Adrenal gland (tissue), 12 donors: Measurements from ENCODE around the gene KAT8. TPM values are rescaled to one million over a fixed set of nuclear protein-coding genes. Genes with fewer than 3 reads are reported as not detected.
"Not testable (repeated sequence)": the region's sequence is repeated elsewhere in the genome, so short reads cannot be mapped to it uniquely, and the experiment has no call there.

Experiments
- DNase-seq, 7 donors: peaks; one replicate each; pipeline ENCODE4 v3.0.0-alpha.2; 2019 to 2020
- H3K27ac ChIP-seq, 5 donors: fragments of 200-600 bp; sonication (generic) in 4 of 5; 1 replicate in 3 of 5; 2 replicates in 2 of 5; pipeline versions ENCODE4 v1.5.1 to v1.8.0; 2016 to 2020; ENCODE audit warnings: mild to moderate bottlenecking in 1 of 5
- H3K27me3 ChIP-seq: fragments of 200-600 bp; 2 replicates; pipeline ENCODE4 v1.8.0; 2021
- H3K36me3 ChIP-seq, 2 donors: fragments of 200-600 bp; replicated peaks in 1 of 2; 1 replicate in 1 of 2; 2 replicates in 1 of 2; pipeline versions ENCODE4 v1.5.1 to v1.8.0; 2018 to 2022
- H3K4me1 ChIP-seq, 2 donors: fragments of 200-600 bp; replicated peaks in 1 of 2; 1 replicate in 1 of 2; 2 replicates in 1 of 2; pipeline versions ENCODE4 v1.5.1 to v1.8.0; 2018 to 2021
- H3K4me3 ChIP-seq, 4 donors: fragments of 200-600 bp; sonication (generic) in 3 of 4; one replicate each; pipeline ENCODE4 v1.5.1; 2016 to 2018
- H3K9me3 ChIP-seq, 3 donors: fragments of 200-600 bp; sonication (generic) in 1 of 3; replicated peaks in 1 of 3; 1 replicate in 2 of 3; 2 replicates in 1 of 3; pipeline versions ENCODE4 v1.5.1 to v1.8.0; 2016 to 2021
- CTCF ChIP-seq, 6 experiments: fragments of 450-650 bp in 4 of 6; fragments of 200-600 bp in 2 of 6; sonication (generic) in 1 of 6; IDR thresholded peaks; 1 replicate in 5 of 6; 2 replicates in 1 of 6; pipeline versions ENCODE4 v1.5.1 to v1.8.0; 2016 to 2021; ENCODE audit warnings: antibody characterized with exemption in 6 of 6, mild to moderate bottlenecking in 2 of 6, moderate library complexity in 1 of 6
- POLR2A ChIP-seq, 2 donors: fragments of 450-650 bp; IDR thresholded peaks; one replicate each; pipeline ENCODE4 v1.6.1; 2017; ENCODE audit warnings: antibody characterized with exemption in 2 of 2, mild to moderate bottlenecking in 2 of 2, moderate library complexity in 1 of 2
- WGBS, 4 donors: extraction: QIAGEN DNeasy Blood & Tissue Kit in 2 of 4; methylation state at CpG; one replicate each; pipeline versions ENCODE4 v1.1.5 to v1.1.7; 2013 to 2017; 5-methylcytosine and 5-hydroxymethylcytosine counted together
- intact Hi-C, 2 donors: fragments of 100-400 bp; cut with DNase I; formaldehyde crosslinking; loops; one replicate each; pipeline versions ENCODE4 v1.14.1 to v1.15.0; 2022 to 2023
- polyA plus RNA-seq, 3 donors: library from polyadenylated mRNA; stranded (reverse); fragments of 200-250 nt in 2 of 3; fragments of 350-450 nt in 1 of 3; fragmentation: Illumina TruSeq in 1 of 3; extraction: RNeasy Lipid Tissue Mini Kit (QIAGEN cat#74804) in 1 of 3; gene quantifications; one replicate each; pipeline ENCODE4 v1.2.3, GENCODE V29; 2013 to 2014
- total RNA-seq, 9 donors: library from RNA; depleted of rRNA in 4 of 9; stranded (reverse); fragments of >200 nt in 4 of 9; fragments of 120-200 nt in 1 of 9; fragmentation: NEBNext Ultra II Directional in 1 of 9; extraction: Animal tissue kit (Norgen Biotek cat#: 25700) in 1 of 9; gene quantifications; one replicate each; pipeline versions ENCODE4 v1.1.0 to v1.2.4, GENCODE V29; 2013 to 2023
- donor health status: healthy with polysubstance abuse.
- donor health status: Bipolar disorder and iron deficiency.
- donor health status: DM: yes; HTN: yes; CAD: no.
- donor health status: DM: no; HTN: no; CAD: no.
- donor health status: DM: no; HTN: no; CAD: no.
- donor health status: DM: yes; HTN: yes; CAD: no.

Gene KAT8
- total and polyA plus RNA-seq, 12 donors: 45.0 to 148 (median 86.9) TPM

- Histone ChIP-seq H3K27ac (no peak overlapping the region), H3K36me3 (no peaks in the 10 kb centered on the region), H3K4me3 (no peak overlapping the region), H3K9me3 (no peaks in the 10 kb centered on the region), H3K27me3 (no peaks in the 10 kb centered on the region), H3K4me1 (no peaks in the 10 kb centered on the region)
- TF ChIP-seq POLR2A (IDR thresholded peaks at IDR 0.05) (no peak), CTCF (IDR thresholded peaks at IDR 0.05) (no peak)
- no peak for DNase-seq
- WGBS, 4 donors: 55 to 75% (median 61%) methylated on average over 2 of the region's 2 CpGs
- intact Hi-C loops: no loop called here
Measured at GRCh38 chr16:31168848-31169247, 51.4 kb downstream of the KAT8 start.

DNA sequence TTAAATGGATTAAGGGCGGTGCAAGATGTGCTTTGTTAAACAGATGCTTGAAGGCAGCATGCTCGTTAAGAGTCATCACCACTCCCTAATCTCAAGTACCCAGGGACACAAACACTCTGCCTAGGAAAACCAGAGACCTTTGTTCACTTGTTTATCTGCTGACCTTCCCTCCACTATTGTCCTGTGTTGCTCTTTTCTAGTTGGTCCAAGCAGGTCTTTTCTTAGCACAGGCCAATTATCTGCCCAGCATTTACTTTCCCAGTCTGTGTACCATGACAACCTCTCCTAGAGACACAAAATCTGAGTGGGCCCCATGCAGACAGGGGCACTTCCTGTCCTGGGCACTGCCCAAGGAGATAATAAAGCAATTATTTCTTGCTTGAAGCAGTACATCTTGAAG, 52.6 kb downstream of the KAT8 start:
- H3K4me3 ChIP-seq, H3K9me3 ChIP-seq, H3K36me3 ChIP-seq, H3K27me3 ChIP-seq, H3K4me1 ChIP-seq, DNase-seq, intact Hi-C loops, H3K27ac ChIP-seq: not testable (repeated sequence)
- no CpG with 5 or more reads among the region's 2 CpGs for WGBS, 4 donors

GRCh38 chr16:31177136-31177535, 59.7 kb downstream of the KAT8 start:
- Histone ChIP-seq H3K4me3 (no peak overlapping the region), H3K9me3 (no peaks in the 10 kb centered on the region), H3K36me3 (no peaks in the 10 kb centered on the region), H3K27ac (no peak overlapping the region), H3K4me1 (peaks cover 15 to 22% of the 10 kb centered on the region in 2 donors), H3K27me3 (no peaks in the 10 kb centered on the region)
- TF ChIP-seq CTCF (IDR thresholded peaks at IDR 0.05) (no peak), POLR2A (IDR thresholded peaks at IDR 0.05) (no peak)
- WGBS, 4 donors: 46 to 67% (median 53%) methylated on average over 3 of the region's 3 CpGs
- peak in 3 of 7 donors; percentile 24 to 53 (median 34) for DNase-seq
- intact Hi-C loops: loop anchor here in 1 of 2 donors (5.0 kb wide), 1 partner anchor 70 kb away; the partner anchor contains the start of gene BCKDK

DNA sequence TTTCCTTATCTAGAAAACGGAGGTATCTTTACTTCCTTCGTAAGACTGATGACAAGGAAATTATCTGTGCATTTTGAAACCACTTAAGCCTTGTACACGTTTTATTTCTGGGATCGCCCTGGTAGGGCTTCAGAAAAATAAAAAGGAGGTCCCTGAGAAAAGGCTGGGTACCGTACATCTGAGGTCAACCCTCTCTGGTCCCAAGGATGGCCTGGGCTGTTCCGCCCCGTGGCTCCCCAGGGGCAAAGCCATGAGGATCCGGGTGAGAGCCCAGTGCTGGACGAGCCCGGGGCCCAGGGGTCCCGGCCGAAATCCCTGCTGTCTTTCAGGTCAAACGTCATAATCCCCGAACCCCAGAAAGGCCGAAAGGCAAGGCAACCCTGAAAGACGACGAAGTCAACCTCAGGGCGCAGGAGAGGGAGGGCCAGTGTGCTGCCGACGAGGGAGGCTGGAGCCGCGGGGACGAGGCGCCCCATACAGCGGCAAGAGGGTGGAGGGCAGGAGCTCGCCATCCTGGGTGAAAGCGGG, 61.8 kb downstream of the KAT8 start:
- Histone ChIP-seq H3K36me3 (peaks cover 0 to 21% of the 10 kb centered on the region in 2 donors), H3K9me3 (no peaks in the 10 kb centered on the region), H3K27ac (peak overlapping the region; percentile 79 to 97 (median 95)), H3K27me3 (no peaks in the 10 kb centered on the region), H3K4me3 (peak overlapping the region; percentile 19 to 97 (median 60)), H3K4me1 (peaks cover 25 to 36% of the 10 kb centered on the region in 2 donors)
- TF ChIP-seq CTCF (IDR thresholded peaks at IDR 0.05) (no peak), POLR2A (IDR thresholded peaks at IDR 0.05) (no peak)
- intact Hi-C loops: loop anchor here in 1 of 2 donors (5.0 kb wide), 1 partner anchor 72 kb away; the partner anchor contains the start of gene BCKDK
- peak in 1 of 7 donors; percentile 23 for DNase-seq
- WGBS, 4 donors: 3 to 6% (median 5%) methylated on average over 11 to 27 of the region's 27 CpGs
